Calu3 (cell line): ENCODE data around the gene CEP131. TPM values are rescaled to one million over a fixed set of nuclear protein-coding genes. Genes with fewer than 3 reads are reported as not detected.
A peak's percentile ranks its signal among the peaks of the same experiment; 100 is the strongest.

Source experiments
- BruUV-seq: library from RNA; stranded (reverse); fragments of 400-500 nt; replicated peaks from 2 replicates; lab custom pipeline; 2021; lab: Mats Ljungman, UMichigan
- CTCF ChIA-PET: fragments of 300-600 bp; sonication (Branson Sonifier 250); formaldehyde crosslinking; loops from one replicate; lab custom pipeline; 2022; ENCODE audit warnings: antibody characterized with exemption; lab: Charles Lee
- DNase-seq: peaks from one replicate; pipeline ENCODE4 v3.0.0; 2022
- H3K27ac Mint-ChIP-seq: one replicate; pipeline ENCODE4 v1.8.0; 2022; ENCODE audit warnings: mixed read lengths; ENCODE audit not compliant: unreplicated experiment
- H3K27me3 Mint-ChIP-seq: one replicate; pipeline ENCODE4 v1.8.0; 2022; ENCODE audit warnings: mixed read lengths; ENCODE audit not compliant: unreplicated experiment
- H3K36me3 Mint-ChIP-seq: one replicate; pipeline ENCODE4 v1.8.0; 2022; ENCODE audit warnings: mild to moderate bottlenecking, moderate library complexity, mixed read lengths; ENCODE audit not compliant: insufficient read depth, unreplicated experiment
- H3K4me1 Mint-ChIP-seq: one replicate; pipeline ENCODE4 v1.8.0; 2022; ENCODE audit warnings: mild to moderate bottlenecking, low read depth, mixed read lengths; ENCODE audit not compliant: unreplicated experiment
- H3K4me3 Mint-ChIP-seq: one replicate; pipeline ENCODE4 v1.8.0; 2022; ENCODE audit warnings: mild to moderate bottlenecking, low read depth, moderate library complexity, mixed read lengths; ENCODE audit not compliant: unreplicated experiment
- H3K9me3 Mint-ChIP-seq: one replicate; pipeline ENCODE4 v1.8.0; 2022; ENCODE audit warnings: low read depth, mixed read lengths; ENCODE audit not compliant: unreplicated experiment
- CTCF ChIP-seq: fragments of 200-600 bp; IDR thresholded peaks from one replicate; pipeline ENCODE4 v1.8.0; 2022; ENCODE audit warnings: antibody characterized with exemption; ENCODE audit not compliant: unreplicated experiment
- intact Hi-C: fragments of 100-400 bp; cut with micrococcal nuclease; formaldehyde crosslinking; loops from one replicate; pipeline ENCODE4 v1.10.0; 2022; ENCODE audit not compliant: unreplicated experiment
- total RNA-seq: library from RNA; stranded (reverse); gene quantifications from 2 replicates; pipeline ENCODE4 v1.2.3, GENCODE V29; 2022

The CEP131 gene
- total RNA-seq, 1 experiment from 2014 or later = 28.2 TPM

- intact Hi-C loops = no loop called here
- Mint-ChIP-seq H3K4me3 (peak within 1 kb of the TSS; percentile 79), H3K27ac (peak within 1 kb of the TSS; percentile 92), H3K9me3 (no peaks in the 10 kb centered on the region), H3K36me3 (peaks cover 66% of the 10 kb centered on the region), H3K4me1 (peaks cover 14% of the 10 kb centered on the region), H3K27me3 (no peaks in the 10 kb centered on the region)
- CTCF ChIA-PET = interaction anchor here (0.5 to 1.4 kb wide), 7 partner anchors 9 to 262 kb away, joined by 3 to 9 read pairs (median 4); partner anchors contain the start of genes BAHCC1 and CEP131
- BruUV-seq = no TSS peak
- TF ChIP-seq CTCF = no peak
- DNase-seq = peak; percentile 97
Measured at GRCh38 chr17:81238815-81239713, 16.3 kb upstream of the CEP131 start, which contains the start of the genes NDUFAF8 and TEPSIN. NDUFAF8 (plus strand) TSS chr17:81239318; CDS start chr17:81239364, 46 bp downstream. TEPSIN (minus strand) TSS chr17:81239055; CDS start chr17:81239033, 22 bp downstream.

- Mint-ChIP-seq H3K27me3 (no peaks in the 10 kb centered on the region), H3K4me3 (peak overlapping the region; percentile 79), H3K36me3 (peaks cover 63% of the 10 kb centered on the region), H3K4me1 (peaks cover 14% of the 10 kb centered on the region), H3K27ac (no peak overlapping the region), H3K9me3 (no peaks in the 10 kb centered on the region)
- TF ChIP-seq CTCF = no peak
- intact Hi-C loops = no loop called here
- CTCF ChIA-PET = interaction anchor here (0.5 to 1.4 kb wide), 6 partner anchors 8 to 263 kb away, joined by 3 to 9 read pairs (median 4); partner anchors contain the start of genes BAHCC1 and CEP131
- no peak for DNase-seq
- BruUV-seq = no TSS peak
Measured at GRCh38 chr17:81238490-81238814, 15.7 kb upstream of the CEP131 start.

GRCh38 chr17:81237591-81238489, 15.1 kb upstream of the CEP131 start:
- no peak overlapping the region for H3K27ac Mint-ChIP-seq
- DNase-seq = no peak
- TF ChIP-seq CTCF = no peak
- intact Hi-C loops = no loop called here
- peak overlapping the region; percentile 79 for H3K4me3 Mint-ChIP-seq
- H3K36me3 Mint-ChIP-seq = peaks cover 57% of the 10 kb centered on the region
- CTCF ChIA-PET = interaction anchor here (1.2 to 1.4 kb wide), 3 partner anchors 8 to 247 kb away, joined by 3 to 4 read pairs (median 4); partner anchors contain the start of gene BAHCC1
- no peaks in the 10 kb centered on the region for H3K9me3 Mint-ChIP-seq
- H3K4me1 Mint-ChIP-seq = peaks cover 14% of the 10 kb centered on the region
- H3K27me3 Mint-ChIP-seq = no peaks in the 10 kb centered on the region
- BruUV-seq = TSS peak; percentile 62

- peaks cover 8% of the 10 kb centered on the region for H3K4me1 Mint-ChIP-seq
Measured at GRCh38 chr17:81236784-81237183, 14.0 kb upstream of the CEP131 start.

More at GRCh38 chr17:81236784-81237183, 14.0 kb upstream of the CEP131 start:
- DNase-seq = no peak
- H3K9me3 Mint-ChIP-seq = no peaks in the 10 kb centered on the region
- H3K27me3 Mint-ChIP-seq = no peaks in the 10 kb centered on the region
- peak overlapping the region; percentile 79 for H3K4me3 Mint-ChIP-seq
- no TSS peak for BruUV-seq
- TF ChIP-seq CTCF = no peak
- no peak overlapping the region for H3K27ac Mint-ChIP-seq
- peaks cover 46% of the 10 kb centered on the region for H3K36me3 Mint-ChIP-seq
- intact Hi-C loops = no loop called here
- CTCF ChIA-PET = no interaction called here
